Vagina (tissue), 2 donors: ENCODE results near the gene NPLOC4. TPM values are rescaled to one million over a fixed set of nuclear protein-coding genes. Genes with fewer than 3 reads are reported as not detected.
A peak's percentile ranks its signal among the peaks of the same experiment; 100 is the strongest.

ENCODE experiments used
- DNase-seq, 2 donors: peaks; one replicate each; pipeline ENCODE4 v3.0.0-alpha.2; 2017; ENCODE audit errors: extremely low spot score in 2 of 2
- H3K27ac ChIP-seq: fragments of 200-600 bp; sonication (generic); one replicate; pipeline ENCODE4 v1.5.1; 2019
- H3K27me3 ChIP-seq: fragments of 200-600 bp; sonication (generic); one replicate; pipeline ENCODE4 v1.5.1; 2019
- H3K36me3 ChIP-seq, 2 donors: fragments of 200-600 bp; sonication (generic); one replicate each; pipeline ENCODE4 v1.5.1; 2017 to 2019
- H3K4me1 ChIP-seq: fragments of 200-600 bp; sonication (generic); one replicate; pipeline ENCODE4 v1.5.1; 2019
- H3K4me3 ChIP-seq, 2 donors: fragments of 200-600 bp; sonication (generic); 1 replicate in 1 of 2; 2 replicates in 1 of 2; pipeline ENCODE4 v1.5.1; 2016 to 2019
- H3K9me3 ChIP-seq: fragments of 200-600 bp; sonication (generic); one replicate; pipeline ENCODE4 v1.5.1; 2019
- POLR2A ChIP-seq, 2 donors: fragments of 450-650 bp; IDR thresholded peaks; one replicate each; pipeline ENCODE4 v1.6.1; 2017; ENCODE audit warnings: antibody characterized with exemption in 2 of 2, mild to moderate bottlenecking in 2 of 2, moderate library complexity in 2 of 2
- POLR2AphosphoS5 ChIP-seq, 2 donors: sonication (generic); formaldehyde crosslinking; IDR thresholded peaks; one replicate each; pipeline ENCODE4 v1.9.0; 2017; ENCODE audit warnings: antibody characterized with exemption in 2 of 2, mild to moderate bottlenecking in 2 of 2, low read depth in 1 of 2; ENCODE audit not compliant: insufficient read depth in 1 of 2
- intact Hi-C: fragments of 100-400 bp; cut with DNase I; formaldehyde crosslinking; loops from one replicate; pipeline ENCODE4 v1.15.1; 2023
- total RNA-seq: library from RNA; depleted of rRNA; stranded (reverse); fragments of >200 nt; gene quantifications from one replicate; pipeline ENCODE4 v1.2.3, GENCODE V29; 2016
- TF ChIP-seq, protein P1 (sequence below), 3 experiments: fragments of 450-650 bp in 2 of 3; fragments of 200-600 bp in 1 of 3; sonication (generic) in 1 of 3; IDR thresholded peaks; one replicate each; pipeline ENCODE4 v1.5.1; 2017 to 2019; ENCODE audit warnings: antibody characterized with exemption in 3 of 3, mild to moderate bottlenecking in 2 of 3, moderate library complexity in 2 of 3

The NPLOC4 gene
- total RNA-seq, 1 donor from 2014 or later = 68.3 TPM

DNA sequence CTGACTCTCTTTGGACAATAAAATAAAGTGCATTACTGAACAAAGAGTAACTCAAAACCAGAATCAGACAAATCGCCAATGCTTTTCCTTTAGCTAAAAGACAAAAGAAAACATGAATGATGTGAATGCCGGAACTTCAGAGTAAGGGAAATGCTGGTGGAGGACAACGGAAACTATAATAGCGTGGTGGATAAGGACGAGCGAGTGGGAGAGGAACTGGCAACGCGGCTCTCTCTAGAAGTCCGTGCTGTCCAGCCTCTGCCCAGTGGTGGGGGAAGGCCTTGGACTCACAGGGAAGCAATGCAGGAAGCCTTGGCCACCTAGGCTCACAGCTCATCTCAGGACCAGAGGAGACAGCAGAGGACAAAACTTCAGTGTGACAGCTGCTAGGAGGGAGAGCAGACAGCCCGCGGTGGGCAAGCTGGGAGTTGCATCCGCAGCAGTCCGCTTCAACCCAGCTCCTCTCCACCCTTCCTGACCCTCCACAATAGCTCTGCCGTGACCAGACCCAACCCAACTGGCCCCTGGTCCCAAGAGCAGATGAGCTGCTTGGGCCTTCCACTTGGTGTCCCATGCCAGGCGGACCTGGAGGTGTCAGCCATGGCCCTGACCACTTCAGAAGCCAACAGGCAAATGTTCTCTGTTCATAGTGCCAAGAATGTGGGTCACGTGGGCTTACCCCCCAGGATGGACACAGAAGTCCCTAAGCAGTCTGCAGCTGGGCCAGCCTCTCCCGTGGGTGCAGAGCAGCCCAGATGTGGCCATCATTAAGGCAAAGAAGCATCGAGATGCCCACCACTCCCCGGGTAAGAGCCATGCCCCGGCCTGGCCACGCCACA is 79.4 kb downstream of the NPLOC4 start:
- H3K36me3 ChIP-seq = peaks cover 0 to 39% of the 10 kb centered on the region in 2 donors
- intact Hi-C loops = loop anchor here (5.0 kb wide), 1 partner anchor 45 kb away; no protein-coding TSS in a partner anchor
- no peaks in the 10 kb centered on the region for H3K9me3 ChIP-seq
- DNase-seq = no peak
- TF ChIP-seq, protein P1, sequence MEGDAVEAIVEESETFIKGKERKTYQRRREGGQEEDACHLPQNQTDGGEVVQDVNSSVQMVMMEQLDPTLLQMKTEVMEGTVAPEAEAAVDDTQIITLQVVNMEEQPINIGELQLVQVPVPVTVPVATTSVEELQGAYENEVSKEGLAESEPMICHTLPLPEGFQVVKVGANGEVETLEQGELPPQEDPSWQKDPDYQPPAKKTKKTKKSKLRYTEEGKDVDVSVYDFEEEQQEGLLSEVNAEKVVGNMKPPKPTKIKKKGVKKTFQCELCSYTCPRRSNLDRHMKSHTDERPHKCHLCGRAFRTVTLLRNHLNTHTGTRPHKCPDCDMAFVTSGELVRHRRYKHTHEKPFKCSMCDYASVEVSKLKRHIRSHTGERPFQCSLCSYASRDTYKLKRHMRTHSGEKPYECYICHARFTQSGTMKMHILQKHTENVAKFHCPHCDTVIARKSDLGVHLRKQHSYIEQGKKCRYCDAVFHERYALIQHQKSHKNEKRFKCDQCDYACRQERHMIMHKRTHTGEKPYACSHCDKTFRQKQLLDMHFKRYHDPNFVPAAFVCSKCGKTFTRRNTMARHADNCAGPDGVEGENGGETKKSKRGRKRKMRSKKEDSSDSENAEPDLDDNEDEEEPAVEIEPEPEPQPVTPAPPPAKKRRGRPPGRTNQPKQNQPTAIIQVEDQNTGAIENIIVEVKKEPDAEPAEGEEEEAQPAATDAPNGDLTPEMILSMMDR (IDR thresholded peaks at IDR 0.05) = no peak
- peak in 1 of 2 donors; percentile 12 for TF ChIP-seq POLR2AphosphoS5 (IDR thresholded peaks at IDR 0.05; ENCODE audit: insufficient read depth in 1 of 2, low read depth in 1 of 2)
- no peak for TF ChIP-seq POLR2A (IDR thresholded peaks at IDR 0.05)
- no peak overlapping the region for H3K27ac ChIP-seq
- peaks cover 13% of the 10 kb centered on the region for H3K4me1 ChIP-seq
- no peaks in the 10 kb centered on the region for H3K27me3 ChIP-seq
- H3K4me3 ChIP-seq = no peak overlapping the region

DNA sequence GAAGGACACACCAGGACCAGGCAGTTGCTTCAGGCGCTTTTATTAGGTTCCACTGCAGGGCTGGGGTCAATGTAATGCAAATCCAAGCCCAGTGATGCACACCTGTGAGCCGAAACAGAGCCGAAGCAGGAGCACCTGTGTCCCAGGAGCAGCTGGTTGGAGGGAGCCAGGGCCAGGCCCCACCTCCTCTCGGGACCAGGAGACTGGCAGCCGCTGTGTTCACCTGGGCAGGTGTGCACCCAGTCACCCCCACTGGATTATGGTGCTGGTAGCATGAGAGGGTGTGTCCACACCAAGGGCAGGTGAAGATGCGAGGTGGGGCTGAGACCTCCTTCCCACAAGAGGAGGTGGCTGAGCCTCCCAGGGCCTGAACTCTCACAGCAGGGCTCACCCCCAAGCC is 80.0 kb downstream of the NPLOC4 start:
- Histone ChIP-seq H3K36me3 (peaks cover 0 to 33% of the 10 kb centered on the region in 2 donors), H3K27ac (no peak overlapping the region), H3K9me3 (no peaks in the 10 kb centered on the region), H3K4me1 (peaks cover 13% of the 10 kb centered on the region), H3K4me3 (no peak overlapping the region), H3K27me3 (no peaks in the 10 kb centered on the region)
- TF ChIP-seq POLR2A (IDR thresholded peaks at IDR 0.05) (no peak), POLR2AphosphoS5 (IDR thresholded peaks at IDR 0.05; ENCODE audit: insufficient read depth in 1 of 2, low read depth in 1 of 2) (no peak)
- TF ChIP-seq, protein P1 (IDR thresholded peaks at IDR 0.05) = no peak
- no peak for DNase-seq
- intact Hi-C loops = loop anchor here (5.0 kb wide), 1 partner anchor 45 kb away; no protein-coding TSS in a partner anchor

DNA sequence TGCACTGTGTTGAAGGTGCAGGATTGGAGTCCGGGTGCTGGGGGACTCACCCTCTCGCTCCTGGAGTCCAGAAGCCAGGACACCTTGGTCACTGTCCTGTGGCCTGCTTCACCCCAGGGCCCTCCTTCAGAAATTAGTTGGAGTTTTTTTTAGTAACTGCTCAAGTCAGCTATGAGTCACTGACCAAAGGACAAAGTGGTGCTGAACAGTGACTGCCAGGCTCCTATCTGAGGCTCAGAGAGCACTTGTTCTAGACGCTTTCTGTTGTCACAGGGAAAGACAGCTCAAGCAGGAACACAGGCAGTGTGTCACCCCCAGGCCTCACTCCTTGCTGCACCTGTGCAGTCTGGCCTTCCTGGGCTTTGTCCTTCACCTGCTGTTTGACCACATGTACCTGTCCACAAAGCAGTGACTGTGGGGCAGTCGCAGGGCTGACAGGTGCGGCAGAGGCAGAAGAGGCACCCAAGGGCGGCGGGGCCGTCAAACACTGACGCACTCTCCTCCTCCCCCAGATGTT is 80.7 kb downstream of the NPLOC4 start:
- no peak for DNase-seq
- no peak for TF ChIP-seq POLR2AphosphoS5 (IDR thresholded peaks at IDR 0.05; ENCODE audit: insufficient read depth in 1 of 2, low read depth in 1 of 2)
- TF ChIP-seq POLR2A (IDR thresholded peaks at IDR 0.05) = no peak
- TF ChIP-seq, protein P1 (IDR thresholded peaks at IDR 0.05) = no peak
- peaks cover 17% of the 10 kb centered on the region for H3K4me1 ChIP-seq
- intact Hi-C loops = loop anchor here (5.0 kb wide), 1 partner anchor 46 kb away; no protein-coding TSS in a partner anchor
- no peaks in the 10 kb centered on the region for H3K27me3 ChIP-seq
- no peak overlapping the region for H3K27ac ChIP-seq
- no peak overlapping the region for H3K4me3 ChIP-seq
- peaks cover 0 to 26% of the 10 kb centered on the region in 2 donors for H3K36me3 ChIP-seq
- no peaks in the 10 kb centered on the region for H3K9me3 ChIP-seq

DNA sequence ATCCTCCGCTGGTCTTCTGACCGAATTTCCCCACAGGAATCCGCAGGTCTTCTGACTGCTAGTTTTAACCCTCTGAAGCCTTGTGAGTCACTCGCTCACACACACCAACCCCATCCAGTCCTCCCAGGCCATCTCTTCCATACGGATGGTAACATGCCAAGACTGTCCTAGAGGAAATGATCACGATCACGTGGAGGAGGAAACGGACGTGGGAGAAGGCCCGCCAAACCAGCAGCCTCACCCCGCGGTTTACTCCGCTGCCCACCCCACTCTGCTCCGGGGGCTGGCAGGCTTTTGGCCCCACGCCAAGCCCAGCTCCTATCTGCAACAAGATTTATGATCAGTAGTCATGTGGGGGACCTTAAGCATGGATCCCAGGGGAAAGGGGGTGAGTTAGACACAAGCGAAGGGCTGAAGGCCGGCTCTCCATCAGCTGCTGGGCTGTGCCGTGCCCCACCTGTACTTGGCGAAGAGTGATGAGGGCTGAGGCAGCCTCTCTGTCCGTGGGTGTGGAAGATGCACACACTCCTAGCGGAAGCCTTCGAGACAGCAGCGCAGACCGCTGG is 83.2 kb downstream of the NPLOC4 start:
- peak overlapping the region; percentile 72 for H3K4me3 ChIP-seq
- DNase-seq = no peak
- no peak overlapping the region for H3K27ac ChIP-seq
- intact Hi-C loops = loop anchor here (5.0 kb wide), 1 partner anchor 41 kb away; the partner anchor contains the start of gene ACTG1
- H3K36me3 ChIP-seq = peaks cover 0 to 18% of the 10 kb centered on the region in 2 donors
- no peaks in the 10 kb centered on the region for H3K27me3 ChIP-seq
- peak in 1 of 2 donors; percentile 35 for TF ChIP-seq POLR2AphosphoS5 (IDR thresholded peaks at IDR 0.05; ENCODE audit: insufficient read depth in 1 of 2, low read depth in 1 of 2)
- TF ChIP-seq, protein P1 (IDR thresholded peaks at IDR 0.05) = no peak
- peaks cover 25% of the 10 kb centered on the region for H3K4me1 ChIP-seq
- no peaks in the 10 kb centered on the region for H3K9me3 ChIP-seq
